Left hindlimb (tissue), 1 donor: ENCODE results near the gene MROH9.

Experiments
- DNase-seq: peaks from one replicate; pipeline ENCODE4 v3.0.0-alpha.2; 2018

MROH9 gene

DNA sequence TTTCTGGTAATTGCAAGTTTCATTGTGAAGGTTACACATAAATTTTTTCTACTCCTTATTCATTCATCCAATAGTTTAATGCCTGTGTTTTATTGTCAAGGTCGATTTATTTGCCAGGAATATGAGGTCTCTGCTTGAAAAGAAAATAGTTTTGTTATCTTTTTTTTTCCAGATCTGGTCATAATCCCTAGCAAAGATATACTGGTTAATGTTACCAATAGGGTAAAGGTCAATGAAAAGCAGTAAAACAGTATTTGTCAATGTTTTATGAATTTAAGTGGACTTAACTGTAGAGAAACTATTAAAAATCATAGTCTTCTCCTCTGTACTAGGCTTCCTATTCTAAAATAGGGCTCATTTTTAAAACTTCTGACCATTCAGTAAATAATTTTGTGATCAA lies 147.3 kb downstream of the MROH9 start:
- no peak for DNase-seq

DNA sequence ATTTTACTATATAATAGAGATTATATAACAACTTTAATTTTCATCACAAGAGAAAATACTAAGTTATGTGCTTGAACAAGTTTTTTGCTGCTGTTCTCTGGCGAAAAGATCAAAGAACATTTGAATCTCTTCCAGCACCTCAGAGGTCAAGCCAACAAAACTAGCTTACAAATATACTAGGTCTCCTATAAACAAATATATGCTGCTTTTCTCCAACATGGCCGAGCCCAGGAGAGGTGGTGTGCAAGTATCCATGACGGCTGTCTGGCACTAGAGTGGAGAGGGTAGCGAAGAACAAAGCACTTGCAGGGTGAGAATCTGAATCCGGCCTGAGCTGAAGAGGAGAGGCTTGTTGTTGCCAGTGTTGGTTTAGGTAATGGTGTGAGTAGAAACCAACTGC lies 147.9 kb downstream of the MROH9 start:
- DNase-seq: no peak

DNA sequence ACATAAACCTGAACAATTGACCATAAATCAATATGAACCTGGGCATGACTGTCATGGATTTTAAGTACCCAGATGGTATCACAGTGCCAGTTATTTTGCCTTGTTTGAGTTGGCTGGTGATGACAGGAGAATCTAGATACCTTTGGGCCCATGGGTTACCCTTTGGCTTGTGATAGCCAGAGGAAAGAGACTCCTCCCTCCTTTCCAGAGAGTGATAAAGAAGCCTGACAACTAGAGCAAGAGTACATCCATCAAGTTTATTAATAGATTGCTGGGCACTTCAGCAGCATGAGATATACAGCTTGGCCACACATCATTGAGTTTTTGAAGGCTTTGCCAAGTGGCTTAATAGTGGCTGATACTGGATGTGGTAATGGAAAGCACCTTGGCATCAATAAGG lies 148.8 kb downstream of the MROH9 start:
- DNase-seq: no peak

DNA sequence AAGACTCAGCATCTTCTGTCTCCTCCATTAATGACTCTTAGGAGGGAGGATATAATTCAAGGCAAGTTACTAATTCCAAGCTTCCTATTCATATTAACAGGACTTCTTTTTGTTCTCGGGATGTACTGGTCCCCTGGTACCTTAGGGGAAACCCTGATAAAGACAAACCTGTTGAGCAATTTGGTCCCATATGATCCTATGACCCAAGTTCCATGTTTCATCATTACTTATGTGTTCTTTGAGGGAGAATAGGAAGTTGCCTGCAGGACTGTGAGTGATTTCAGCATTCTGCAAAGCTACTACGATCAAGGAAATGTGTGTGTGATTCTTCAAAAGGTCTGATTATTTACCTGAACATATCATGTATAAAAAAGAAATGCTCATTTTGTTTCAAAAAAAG lies 149.5 kb downstream of the MROH9 start:
- no peak for DNase-seq

DNA sequence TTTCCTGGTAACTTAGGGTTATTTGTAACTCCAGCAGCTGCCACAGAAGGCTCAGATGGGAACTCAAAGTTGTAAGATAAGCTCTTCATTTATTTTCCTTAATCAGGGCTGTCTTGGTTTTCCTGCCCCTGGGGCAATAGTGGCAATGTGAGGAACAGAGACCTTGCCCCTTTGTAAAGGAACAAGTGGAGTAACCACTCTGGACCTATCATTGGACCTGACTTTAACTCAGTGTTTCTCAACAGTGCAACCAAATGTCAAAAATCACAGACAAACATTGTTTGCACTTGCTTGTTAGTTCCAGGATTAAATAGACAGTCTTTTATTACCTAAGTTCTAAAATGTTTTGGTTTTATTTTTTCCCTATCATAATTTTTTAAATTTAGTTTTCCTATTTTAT lies 152.6 kb downstream of the MROH9 start:
- DNase-seq: no peak

DNA sequence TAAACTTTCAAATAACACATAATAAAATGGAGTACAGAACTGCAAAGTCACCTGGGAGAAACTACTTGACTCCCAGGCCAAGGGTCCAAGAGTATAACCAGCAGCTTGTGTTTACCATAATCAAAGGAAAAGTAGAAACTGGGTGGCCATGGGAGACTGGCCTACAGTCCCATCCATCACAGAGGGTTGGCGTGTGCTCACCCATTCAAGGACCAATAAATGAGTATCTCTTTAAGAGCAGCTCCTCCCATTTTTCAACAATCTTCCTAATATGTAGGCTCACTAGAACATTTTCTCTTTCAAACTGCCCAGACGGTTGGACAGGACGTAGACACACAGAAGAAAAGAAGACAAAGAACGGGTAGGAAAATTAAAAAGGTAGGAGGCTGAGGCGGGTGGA lies 155.3 kb downstream of the MROH9 start, which contains the start of gene FMO3:
Gene FMO3, plus strand, starts transcription at position 302 of the 400 bp plus-strand sequence. CDS start 1,754 bp downstream, outside the sequence.
- DNase-seq: no peak

DNA sequence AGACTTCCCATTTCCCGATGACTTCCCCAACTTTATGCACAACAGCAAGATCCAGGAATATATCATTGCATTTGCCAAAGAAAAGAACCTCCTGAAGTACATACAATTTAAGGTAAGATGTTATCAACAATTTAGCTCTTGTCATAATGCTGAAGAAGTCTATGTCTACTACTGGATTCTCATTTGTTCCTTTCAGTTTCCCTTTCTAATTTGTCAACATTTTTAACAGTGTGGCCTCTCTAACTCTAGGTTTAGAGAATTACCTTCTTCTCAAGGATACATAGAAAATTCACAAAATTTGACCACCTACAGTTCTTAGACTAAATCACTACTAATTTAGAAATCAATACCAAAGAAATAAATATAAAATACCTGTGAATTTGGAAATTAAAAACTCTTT lies 168.5 kb downstream of the MROH9 start:
- DNase-seq: no peak

DNA sequence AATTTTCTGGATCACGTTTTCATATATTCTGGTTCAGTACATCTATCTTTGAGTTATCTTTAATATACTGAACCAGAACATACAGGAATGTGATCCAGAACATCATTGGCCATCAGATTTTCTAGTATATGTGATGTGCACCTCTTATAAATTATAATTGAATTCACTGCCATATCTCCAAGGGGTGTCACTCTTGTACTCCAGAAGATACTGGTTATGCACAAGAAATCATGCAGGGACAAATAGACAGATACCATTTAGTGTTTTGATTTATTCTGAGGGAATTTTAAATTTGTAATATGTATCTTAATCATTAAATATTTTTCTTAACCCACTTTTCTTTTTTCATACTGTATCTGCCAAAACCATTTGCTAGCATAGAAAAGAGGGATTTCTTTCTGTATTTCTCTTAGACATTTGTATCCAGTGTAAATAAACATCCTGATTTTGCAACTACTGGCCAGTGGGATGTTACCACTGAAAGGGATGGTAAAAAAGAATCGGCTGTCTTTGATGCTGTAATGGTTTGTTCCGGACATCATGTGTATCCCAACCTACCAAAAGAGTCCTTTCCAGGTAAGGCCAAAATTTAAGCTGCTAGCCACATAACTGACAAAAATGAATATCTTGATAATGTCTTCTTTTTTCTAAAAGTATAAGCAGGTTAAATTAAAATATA lies 172.1 kb downstream of the MROH9 start:
- no peak for DNase-seq

DNA sequence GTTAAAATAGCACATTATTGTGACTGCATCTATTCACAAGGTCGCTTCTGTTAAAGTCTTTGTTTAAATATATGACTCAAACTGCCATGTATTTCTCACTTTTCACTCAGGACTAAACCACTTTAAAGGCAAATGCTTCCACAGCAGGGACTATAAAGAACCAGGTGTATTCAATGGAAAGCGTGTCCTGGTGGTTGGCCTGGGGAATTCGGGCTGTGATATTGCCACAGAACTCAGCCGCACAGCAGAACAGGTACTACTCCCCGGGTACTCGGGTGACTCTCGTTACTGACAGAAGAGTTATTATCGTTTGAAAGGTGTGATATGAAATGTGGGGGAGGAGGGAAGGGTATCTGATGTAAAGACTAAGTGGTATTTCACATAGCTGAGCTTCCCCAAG lies 172.6 kb downstream of the MROH9 start:
- DNase-seq: no peak

DNA sequence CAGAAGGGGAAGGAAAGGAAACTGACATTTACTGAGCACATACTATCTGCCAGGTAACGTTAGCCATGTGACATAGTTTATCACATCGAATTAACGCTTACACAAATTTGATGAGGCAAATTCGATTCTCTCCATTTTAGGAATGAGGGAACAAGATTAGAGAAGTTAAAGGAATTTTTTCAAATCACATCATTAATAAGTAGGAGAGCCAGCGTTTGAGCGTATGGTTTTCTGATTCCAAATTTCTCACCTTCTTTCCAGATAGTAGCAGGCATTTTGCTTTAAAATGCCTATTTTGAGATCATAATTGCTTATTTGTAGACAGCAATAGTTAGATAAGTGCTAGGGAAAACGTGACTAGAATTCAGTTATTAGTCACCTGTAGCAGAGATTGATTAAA lies 174.6 kb downstream of the MROH9 start:
- DNase-seq: no peak

DNA sequence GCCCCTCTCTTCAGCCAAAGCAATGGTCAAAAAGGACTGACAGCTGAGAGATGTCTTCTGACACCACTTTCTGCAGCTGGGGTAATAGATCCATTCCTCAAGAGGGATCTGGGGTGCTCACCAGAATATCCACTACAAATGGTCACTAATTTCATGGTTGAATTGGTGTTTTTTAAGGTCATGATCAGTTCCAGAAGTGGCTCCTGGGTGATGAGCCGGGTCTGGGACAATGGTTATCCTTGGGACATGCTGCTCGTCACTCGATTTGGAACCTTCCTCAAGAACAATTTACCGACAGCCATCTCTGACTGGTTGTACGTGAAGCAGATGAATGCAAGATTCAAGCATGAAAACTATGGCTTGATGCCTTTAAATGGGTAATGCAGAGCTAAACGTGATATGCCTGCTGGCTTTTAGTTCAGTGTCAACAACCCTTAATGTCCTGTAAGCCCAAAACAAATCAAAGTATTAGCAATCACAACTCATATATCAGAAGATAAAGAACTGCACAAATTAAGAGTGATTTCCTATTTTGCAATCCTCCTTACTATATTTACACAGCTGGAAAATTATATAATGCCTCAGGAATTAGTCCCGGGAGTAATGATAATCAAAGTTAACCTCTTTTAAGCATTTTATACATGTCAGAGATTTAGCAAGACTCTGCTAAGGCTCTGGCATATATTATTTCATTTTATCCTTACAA lies 175.4 kb downstream of the MROH9 start:
- DNase-seq: no peak

DNA sequence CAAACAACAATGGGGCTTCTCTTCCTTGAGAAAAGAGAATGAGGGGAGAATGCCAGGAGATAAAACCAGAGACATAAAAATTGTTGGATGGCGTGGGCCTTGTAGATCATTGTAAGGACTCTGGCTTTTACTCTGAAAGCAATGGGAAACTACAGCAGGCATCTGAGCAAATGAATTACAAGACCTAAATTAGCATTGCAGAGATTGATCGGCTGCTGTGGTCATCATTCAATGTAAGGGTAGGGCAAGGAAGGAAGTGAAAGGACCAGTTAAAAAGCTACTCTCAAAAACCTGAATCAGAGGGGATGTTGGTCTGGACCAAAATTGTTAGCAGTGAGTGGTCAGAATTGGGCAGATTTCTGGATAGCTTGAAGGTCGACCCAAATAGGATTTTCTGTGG lies 176.8 kb downstream of the MROH9 start:
- no peak for DNase-seq

DNA sequence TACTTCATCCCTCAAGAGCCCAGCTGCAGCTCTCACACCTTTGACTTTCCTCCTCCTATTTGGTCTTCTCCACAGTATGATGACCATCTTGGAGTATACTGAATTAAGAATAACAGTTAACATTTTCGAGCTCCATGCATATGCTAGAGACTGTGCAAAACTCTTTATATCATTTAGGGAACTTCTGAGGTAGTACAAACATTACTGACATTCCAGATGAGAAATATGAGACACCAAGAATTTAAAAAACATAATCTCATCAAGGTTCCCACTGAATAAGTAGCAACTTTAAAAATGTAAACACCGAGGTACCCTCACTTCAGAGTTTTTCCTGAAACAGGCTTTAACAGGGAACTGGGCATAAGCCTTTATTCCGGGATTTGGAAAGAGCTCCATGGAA lies 178.0 kb downstream of the MROH9 start:
- DNase-seq: no peak
